ENCODE measurements around the gene LMBRD1.

DNA sequence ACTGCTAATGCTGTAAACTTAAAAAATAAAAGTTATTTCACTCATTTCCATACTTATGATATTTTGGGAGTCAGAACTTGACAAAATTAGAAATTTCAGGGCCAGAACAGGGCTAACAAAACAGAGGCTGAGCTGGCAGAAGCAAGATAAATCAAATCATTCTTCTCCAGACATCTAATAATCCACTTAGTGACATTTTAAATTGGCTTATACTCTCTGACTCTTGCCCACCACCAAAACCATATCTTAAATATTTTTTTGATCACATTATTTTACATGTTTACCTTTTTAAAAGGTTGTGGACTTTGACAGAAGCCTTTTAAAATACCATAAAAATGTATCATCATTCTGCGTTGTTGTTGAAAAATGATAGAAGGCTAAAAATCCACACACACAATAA is 116.5 kb downstream of the LMBRD1 start:
- no peak for TF ChIP-seq BACH2 (CRISPR knock-in tag; IDR thresholded peaks at IDR 0.05; ENCODE audit: borderline replicate concordance)
- peak; percentile 95 for TF ChIP-seq ISL1 (CRISPR knock-in tag; IDR thresholded peaks at IDR 0.05)

Data from SK-N-SH treated with all-trans-retinoic acid at 6 μM for 48 hours (cell line).